T-helper 17 cell (primary cell): ENCODE results near the gene GSN. TPM values are rescaled to one million over a fixed set of nuclear protein-coding genes. Genes with fewer than 3 reads are reported as not detected.
A peak's percentile ranks its signal among the peaks of the same experiment; 100 is the strongest.
"Not testable (repeated sequence)": the region's sequence is repeated elsewhere in the genome, so short reads cannot be mapped to it uniquely, and the experiment has no call there.

Source experiments
- ATAC-seq: fragments of 150-1000 bp; cut with Tn5 transposase; 2 replicates; pipeline ENCODE4 v1.10.0; 2021; ENCODE audit warnings: mild to moderate bottlenecking, moderate library complexity
- DNase-seq, 3 donors: peaks; one replicate each; pipeline versions ENCODE4 v3.0.0 to v3.0.0-alpha.2; 2020 to 2021
- H3K9me3 ChIP-seq: one replicate; pipeline ENCODE4 v1.7.0; 2013; ENCODE audit warnings: low read length, mild to moderate bottlenecking; ENCODE audit not compliant: control insufficient read depth, poor library complexity, severe bottlenecking
- H3K27ac Mint-ChIP-seq: one replicate; pipeline ENCODE4 v1.8.0; 2022; ENCODE audit warnings: mild to moderate bottlenecking, moderate library complexity, mixed read lengths
- H3K27me3 Mint-ChIP-seq: one replicate; pipeline ENCODE4 v1.8.0; 2022; ENCODE audit warnings: mixed read lengths
- H3K36me3 Mint-ChIP-seq: one replicate; pipeline ENCODE4 v1.8.0; 2022; ENCODE audit warnings: low read depth, mixed read lengths
- H3K4me1 Mint-ChIP-seq: one replicate; pipeline ENCODE4 v1.8.0; 2022; ENCODE audit warnings: mild to moderate bottlenecking, mixed read lengths
- H3K4me3 Mint-ChIP-seq: one replicate; pipeline ENCODE4 v1.8.0; 2022; ENCODE audit warnings: mild to moderate bottlenecking, moderate library complexity, mixed read lengths
- total RNA-seq, 4 donors: library from RNA in 2 of 4; stranded (reverse) in 2 of 4; gene quantifications; one replicate each; pipeline ENCODE4 v1.2.3 and lab custom pipeline; 2022 to 2026

GSN gene
- total RNA-seq, 2 donors from 2014 or later, result 5.4 to 29.6 TPM

DNA sequence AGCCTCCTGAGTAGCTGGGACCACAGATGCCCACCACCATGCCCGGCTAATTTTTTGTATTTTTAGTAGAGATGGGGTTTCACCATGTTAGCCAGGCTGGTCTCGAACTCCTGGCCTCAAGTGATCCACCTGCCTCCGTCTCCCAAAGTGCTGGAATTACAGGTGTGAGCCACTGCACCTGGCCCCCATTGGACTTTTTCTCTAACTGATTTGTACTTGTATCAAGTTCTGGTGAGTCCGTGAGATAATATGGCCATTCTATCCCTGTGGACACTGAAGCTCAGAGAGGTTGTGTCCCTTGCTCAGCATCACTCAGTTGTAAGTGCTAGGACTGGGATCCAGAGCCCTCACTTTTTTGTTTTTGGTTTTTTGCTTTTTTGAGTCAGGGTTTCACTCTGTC is 23.6 kb downstream of the GSN start:
- not testable (repeated sequence) for H3K4me1 Mint-ChIP-seq, H3K4me3 Mint-ChIP-seq, H3K9me3 ChIP-seq, DNase-seq, ATAC-seq, H3K27me3 Mint-ChIP-seq, H3K27ac Mint-ChIP-seq, H3K36me3 Mint-ChIP-seq

DNA sequence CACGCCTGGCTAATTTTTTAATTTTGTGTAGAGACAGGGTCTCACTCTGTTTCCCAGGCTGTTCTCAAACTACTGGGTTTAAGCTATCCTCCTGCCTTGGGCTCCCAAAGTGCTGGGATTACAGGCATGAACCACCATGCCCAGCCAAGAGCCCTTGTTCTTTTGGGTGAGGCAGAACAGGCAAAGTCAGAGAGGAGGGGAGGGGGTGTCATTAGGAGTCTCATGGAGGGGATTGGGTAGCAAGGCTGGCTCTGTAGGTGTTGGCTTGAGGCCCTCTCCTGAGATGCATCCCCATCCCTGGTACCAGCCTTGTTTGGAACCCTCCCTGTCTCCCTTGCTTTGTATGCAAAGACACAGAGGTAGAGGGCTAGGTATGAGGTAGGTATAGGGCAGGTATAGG is 24.1 kb downstream of the GSN start:
- DNase-seq (no peak), ATAC-seq (no peak)
- Mint-ChIP-seq H3K27ac (no peak overlapping the region), H3K27me3 (peaks cover 5% of the 10 kb centered on the region), H3K4me1 (no peaks in the 10 kb centered on the region), H3K4me3 (no peak overlapping the region), H3K36me3 (peaks cover 2% of the 10 kb centered on the region)
- no peaks in the 10 kb centered on the region for H3K9me3 ChIP-seq

DNA sequence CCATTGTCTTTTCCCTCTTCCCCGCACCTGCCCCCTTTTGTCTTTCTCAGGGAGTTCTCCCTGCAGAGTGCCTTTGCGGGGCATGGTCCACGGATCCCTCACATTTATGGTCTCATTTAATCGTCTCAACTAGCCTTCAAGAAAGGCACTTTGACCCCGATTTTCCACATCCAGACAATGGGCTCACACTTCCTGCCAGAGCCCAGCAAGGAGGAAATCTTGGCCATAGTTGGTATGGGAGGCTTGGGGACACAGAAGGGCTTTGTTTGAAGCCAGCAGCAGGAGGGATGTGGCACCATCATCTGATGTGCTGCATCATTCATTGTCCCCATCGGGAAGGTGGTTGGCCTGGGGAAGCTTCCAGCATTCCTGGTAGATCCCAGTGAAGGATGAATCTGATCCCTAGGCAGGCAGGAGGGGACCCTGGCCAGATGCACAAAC is 24.9 kb downstream of the GSN start:
- no peaks in the 10 kb centered on the region for H3K9me3 ChIP-seq
- DNase-seq (no peak), ATAC-seq (no peak)
- Mint-ChIP-seq H3K4me1 (no peaks in the 10 kb centered on the region), H3K27me3 (peaks cover 9% of the 10 kb centered on the region), H3K4me3 (no peak overlapping the region), H3K36me3 (peaks cover 2% of the 10 kb centered on the region), H3K27ac (no peak overlapping the region)

DNA sequence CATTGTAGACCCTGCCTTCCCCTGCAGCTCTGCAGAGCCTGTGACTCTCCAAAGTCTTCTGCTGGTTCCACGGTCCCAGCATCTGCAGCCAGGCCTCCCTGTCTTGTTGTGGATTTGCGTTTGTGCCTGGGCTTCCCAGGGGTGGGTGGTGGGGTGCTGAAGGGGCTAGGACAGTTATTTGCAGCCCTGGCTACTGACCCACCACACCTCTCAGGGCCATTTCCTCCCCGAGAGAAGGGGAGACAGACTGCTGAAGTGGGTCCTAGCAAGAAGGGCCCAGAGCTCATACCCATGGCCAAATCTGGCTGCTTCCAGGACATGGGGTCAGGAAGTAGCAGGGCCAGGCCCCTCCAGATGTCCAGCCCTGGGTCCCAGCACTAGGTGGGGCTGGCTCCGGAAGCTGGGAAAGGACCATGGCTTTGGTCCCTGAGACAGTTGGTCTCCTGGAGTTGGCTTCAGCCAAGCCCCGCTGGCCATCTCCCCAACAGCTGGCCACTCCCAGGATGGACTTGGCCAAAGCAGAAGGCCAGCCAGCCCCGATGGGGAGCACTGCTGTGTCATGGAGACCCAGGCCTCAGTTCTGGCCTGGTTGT is 26.3 kb downstream of the GSN start:
- DNase-seq, result no peak
- no peaks in the 10 kb centered on the region for H3K9me3 ChIP-seq
- Mint-ChIP-seq H3K4me3 (no peak overlapping the region), H3K36me3 (peaks cover 4% of the 10 kb centered on the region), H3K27me3 (peaks cover 18% of the 10 kb centered on the region), H3K27ac (no peak overlapping the region), H3K4me1 (peaks cover 8% of the 10 kb centered on the region)
- no peak for ATAC-seq

DNA sequence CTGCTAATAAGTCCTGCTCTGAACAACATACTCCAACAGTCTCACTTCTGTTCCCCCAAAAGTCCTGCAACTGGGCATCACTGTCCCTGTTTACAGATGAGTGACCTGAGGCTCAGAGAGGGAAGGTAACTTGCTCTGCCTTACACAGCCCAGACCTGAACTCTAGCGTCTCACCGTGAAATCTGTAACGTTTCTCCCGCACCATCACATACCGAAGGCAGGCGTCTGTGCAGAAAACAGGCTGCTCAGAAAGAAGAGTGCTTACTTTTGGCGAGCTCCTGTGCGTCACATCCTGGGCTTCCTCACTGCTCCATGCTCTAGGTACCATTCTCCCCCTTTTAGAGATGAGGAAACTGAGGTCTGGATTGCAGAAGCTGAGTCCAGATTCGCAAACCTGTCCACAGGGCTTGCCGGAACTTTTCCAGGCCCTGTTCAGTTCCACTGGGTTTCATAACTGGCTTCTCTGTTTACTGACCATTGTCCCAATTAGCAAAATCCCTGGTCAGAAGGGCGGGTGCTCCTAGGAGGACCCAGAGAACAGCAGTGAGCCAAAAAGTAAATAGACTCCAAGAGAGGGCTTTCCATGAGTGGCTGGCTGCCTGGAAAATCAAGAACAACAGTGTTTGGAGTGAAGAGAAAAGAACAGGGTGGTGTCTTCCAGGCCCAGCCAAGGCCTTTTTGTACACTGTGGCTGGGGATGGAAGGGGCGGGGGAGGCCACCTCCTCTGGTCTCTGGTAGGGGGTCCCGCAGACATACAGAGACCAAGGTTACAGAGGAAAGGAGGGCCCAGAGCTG is 27.1 kb downstream of the GSN start:
- Mint-ChIP-seq H3K4me3 (no peak overlapping the region), H3K4me1 (peaks cover 10% of the 10 kb centered on the region), H3K36me3 (peaks cover 6% of the 10 kb centered on the region), H3K27ac (no peak overlapping the region), H3K27me3 (peaks cover 21% of the 10 kb centered on the region)
- H3K9me3 ChIP-seq, result no peaks in the 10 kb centered on the region
- DNase-seq (no peak), ATAC-seq (no peak)

DNA sequence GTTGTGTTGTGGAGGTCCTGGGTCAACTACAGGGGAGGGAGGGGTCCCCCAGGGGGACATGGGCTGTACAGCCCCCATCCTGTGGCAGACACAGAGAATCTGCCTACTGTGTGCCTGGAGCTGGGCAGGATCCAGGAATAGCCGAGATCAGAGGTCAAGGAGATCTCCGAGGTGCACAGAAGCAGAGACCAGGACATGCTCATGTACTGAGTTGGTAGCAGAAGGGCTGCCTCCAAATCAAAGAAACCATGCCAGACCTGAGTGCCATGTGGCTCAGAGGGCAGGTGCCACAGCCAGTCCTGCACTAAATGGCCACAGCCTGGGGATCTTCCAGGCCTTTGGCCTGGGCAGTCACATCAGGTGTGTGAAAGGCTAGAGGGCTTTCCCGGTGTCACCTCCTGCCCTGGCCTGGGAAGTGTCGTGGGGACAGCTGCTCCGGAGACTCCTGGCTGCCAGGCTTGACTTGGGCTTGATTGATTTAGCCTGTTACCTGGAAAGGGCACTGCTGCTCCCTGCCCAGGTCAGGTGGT is 27.8 kb downstream of the GSN start:
- no peak for ATAC-seq
- Mint-ChIP-seq H3K36me3 (peaks cover 11% of the 10 kb centered on the region), H3K27me3 (peaks cover 27% of the 10 kb centered on the region)

DNA sequence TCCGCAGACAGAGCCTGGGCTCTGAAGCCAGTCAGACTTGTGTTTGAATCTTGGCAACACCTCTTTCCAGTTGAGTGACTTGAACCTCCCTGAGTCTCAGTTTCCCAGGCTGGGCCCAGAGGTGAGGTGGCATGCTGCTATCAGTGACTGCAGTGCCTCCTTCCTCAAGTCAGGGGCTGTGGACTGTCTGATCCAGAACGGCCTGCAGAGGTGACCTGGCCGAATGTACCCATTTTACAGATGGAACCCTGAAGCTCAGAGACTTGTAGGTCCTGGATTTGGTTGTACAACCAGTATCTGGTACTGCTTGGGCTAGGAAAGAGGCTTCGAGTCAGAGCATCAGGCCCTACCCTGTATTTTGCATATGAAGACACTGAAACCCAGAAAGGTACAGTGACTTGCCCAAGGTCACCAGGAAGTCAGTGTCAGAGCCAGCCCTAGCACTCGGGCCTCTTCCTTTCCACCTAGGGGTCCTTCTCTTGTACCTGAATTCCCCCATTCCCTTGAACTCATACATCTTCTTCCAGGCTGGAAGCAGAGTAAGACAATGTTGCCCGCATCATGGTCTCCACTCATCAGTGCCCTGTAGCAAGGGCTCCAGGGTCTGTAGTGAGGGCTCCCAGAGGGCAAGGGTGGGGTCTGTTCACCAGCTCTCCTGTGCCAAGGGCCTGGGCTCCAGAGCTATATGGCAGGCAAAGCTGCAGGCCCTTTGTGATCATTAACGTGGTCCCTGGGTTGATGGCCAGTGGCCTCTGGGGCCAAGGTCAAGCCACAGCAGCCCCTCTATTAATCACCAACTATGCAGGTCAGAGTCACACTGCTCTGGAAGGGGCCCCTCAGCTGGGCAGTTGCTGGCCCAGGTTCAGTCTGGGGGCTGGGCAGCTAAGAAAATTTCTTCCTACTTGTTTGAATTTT is 28.5 kb downstream of the GSN start:
- Mint-ChIP-seq H3K4me3 (no peak overlapping the region), H3K27me3 (peaks cover 28% of the 10 kb centered on the region), H3K4me1 (peaks cover 16% of the 10 kb centered on the region), H3K27ac (no peak overlapping the region), H3K36me3 (peaks cover 11% of the 10 kb centered on the region)
- DNase-seq, result no peak
- H3K9me3 ChIP-seq, result no peaks in the 10 kb centered on the region
- ATAC-seq, result no peak

More for the DNA sequence above, 27.8 kb downstream of the GSN start:
- Mint-ChIP-seq H3K4me1 (peaks cover 16% of the 10 kb centered on the region), H3K27ac (no peak overlapping the region), H3K4me3 (no peak overlapping the region)
- H3K9me3 ChIP-seq, result no peaks in the 10 kb centered on the region
- no peak for DNase-seq

DNA sequence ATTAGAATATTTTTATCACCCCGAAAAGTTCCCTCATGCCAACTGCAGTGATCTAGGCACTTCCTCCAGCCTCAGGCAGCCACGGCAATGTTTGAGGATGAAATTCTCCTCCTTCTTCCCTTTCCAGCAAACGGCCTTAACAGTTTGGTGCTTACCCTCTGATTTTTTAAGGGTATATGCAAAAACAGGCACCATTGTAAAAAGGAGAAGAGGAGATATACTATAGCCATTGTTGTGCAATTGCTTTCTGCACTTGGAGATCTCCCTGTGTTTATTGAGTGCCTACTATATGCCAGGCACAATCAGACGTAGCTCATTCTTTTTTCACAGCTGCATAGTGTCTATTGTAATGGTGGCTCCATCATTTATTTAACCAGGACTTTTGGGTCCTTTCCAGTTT is 29.4 kb downstream of the GSN start:
- no peak overlapping the region for H3K4me3 Mint-ChIP-seq
- H3K9me3 ChIP-seq, result no peaks in the 10 kb centered on the region
- H3K27me3 Mint-ChIP-seq, result peaks cover 28% of the 10 kb centered on the region
- no peak overlapping the region for H3K27ac Mint-ChIP-seq
- peaks cover 16% of the 10 kb centered on the region for H3K4me1 Mint-ChIP-seq
- H3K36me3 Mint-ChIP-seq, result peaks cover 11% of the 10 kb centered on the region
- DNase-seq (no peak), ATAC-seq (no peak)

DNA sequence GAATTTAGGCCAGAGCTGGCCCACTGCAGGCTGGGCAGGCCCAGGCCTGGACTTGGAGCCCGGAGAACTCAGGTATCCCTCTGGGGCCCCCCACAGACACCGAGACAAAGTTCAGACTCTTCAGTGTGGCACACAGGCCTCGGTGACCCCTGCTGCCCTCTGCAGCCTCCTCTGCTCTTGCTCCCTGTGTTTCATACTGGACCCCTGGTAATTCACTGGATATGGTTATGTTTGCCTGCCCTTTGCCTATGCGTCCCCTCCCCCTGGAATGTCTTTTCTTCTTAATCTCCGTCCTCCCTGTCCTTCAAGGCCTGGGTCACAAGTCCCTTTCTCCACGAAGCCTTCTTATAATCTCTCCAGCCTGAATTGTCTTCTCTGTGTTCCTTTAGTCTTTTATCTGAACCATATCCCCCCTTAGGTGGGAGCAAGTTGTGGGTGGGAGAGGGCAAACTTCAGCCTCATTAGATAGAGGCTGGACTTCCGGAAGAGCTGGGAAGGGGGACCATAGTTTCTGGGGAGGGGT is 30.1 kb downstream of the GSN start:
- Mint-ChIP-seq H3K4me1 (peaks cover 16% of the 10 kb centered on the region), H3K36me3 (peaks cover 11% of the 10 kb centered on the region), H3K4me3 (peak overlapping the region; percentile 75), H3K27ac (peak overlapping the region; percentile 45), H3K27me3 (peaks cover 28% of the 10 kb centered on the region)
- ATAC-seq (no peak), DNase-seq (no peak)
- no peaks in the 10 kb centered on the region for H3K9me3 ChIP-seq

DNA sequence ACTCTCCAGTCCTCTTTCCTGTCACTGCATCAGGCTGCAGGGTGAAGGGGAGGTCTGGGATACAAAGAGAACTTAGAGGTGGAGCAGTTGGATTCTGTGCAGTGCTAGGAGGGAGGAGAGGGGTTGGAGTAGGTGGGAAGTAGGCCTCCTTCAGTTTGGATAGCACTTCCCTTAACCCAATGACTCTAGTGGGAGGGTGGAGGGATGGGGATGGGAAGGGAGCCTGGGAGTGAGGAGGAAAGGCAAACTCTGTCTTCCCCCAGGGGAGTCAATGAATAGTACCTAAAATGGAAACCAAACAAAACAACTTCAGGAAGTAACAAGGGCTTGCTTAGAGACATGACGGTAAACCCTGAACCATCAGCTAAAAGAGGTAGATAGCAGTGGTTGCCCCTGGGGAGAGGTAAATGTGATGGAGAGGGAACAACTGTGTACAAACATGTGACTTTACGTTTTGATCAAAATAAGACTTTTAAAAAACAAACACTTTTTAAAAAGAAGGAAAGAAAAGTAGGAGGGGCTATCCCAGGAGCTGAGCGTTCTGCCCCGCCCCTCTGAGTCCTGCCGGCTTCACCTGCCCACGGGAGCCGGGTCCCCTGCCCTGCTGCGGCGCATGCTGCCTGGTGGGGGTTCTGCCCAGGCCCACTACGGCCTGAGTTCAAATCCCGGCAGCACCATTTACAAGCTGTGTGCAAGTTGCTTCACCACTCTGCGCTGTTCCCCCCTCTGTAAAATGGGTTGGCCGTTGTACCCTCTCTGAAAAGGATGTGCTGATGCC is 30.9 kb downstream of the GSN start:
- Mint-ChIP-seq H3K27ac (peak overlapping the region; percentile 45), H3K4me1 (peaks cover 16% of the 10 kb centered on the region), H3K27me3 (peaks cover 28% of the 10 kb centered on the region), H3K4me3 (peak overlapping the region; percentile 75), H3K36me3 (peaks cover 11% of the 10 kb centered on the region)
- DNase-seq, result no peak
- ATAC-seq, result peak; percentile 20
- no peaks in the 10 kb centered on the region for H3K9me3 ChIP-seq

DNA sequence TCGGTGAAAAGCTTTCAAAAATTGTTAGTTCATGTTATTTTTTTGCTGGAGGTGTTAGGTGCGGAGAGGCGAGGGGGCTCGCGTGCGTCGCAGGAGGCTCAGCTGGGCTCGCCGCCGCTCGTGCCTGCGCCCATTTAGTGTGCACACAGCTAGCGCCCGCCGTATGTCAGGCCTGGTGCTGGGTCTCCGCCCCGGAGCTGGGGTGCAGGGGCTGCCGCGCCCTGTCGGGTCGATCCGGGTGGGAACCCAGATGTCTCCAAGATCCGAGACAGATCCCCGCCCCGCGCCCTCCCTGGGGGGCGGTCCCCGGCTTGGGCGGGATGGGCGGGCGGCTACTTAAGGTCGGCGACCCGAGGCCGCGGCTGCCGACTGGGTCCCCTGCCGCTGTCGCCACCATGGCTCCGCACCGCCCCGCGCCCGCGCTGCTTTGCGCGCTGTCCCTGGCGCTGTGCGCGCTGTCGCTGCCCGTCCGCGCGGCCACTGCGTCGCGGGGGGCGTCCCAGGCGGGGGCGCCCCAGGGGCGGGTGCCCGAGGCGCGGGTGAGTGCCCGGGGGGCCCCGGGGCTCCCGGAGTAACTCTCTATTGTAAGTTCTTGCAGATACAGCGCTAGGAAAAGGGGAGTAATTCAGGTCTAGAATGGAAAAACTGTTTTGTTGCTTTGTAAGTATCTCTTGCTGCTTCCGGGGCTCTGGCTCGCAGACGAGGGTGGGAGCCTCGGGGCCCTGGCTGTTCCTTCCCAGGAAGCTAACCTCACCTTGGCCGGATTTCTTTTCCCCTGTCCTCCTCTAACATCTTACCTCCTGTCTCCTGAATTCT is 31.7 kb downstream of the GSN start:
- H3K36me3 Mint-ChIP-seq, result peaks cover 11% of the 10 kb centered on the region
- peaks cover 28% of the 10 kb centered on the region for H3K27me3 Mint-ChIP-seq
- peak; percentile 63 for ATAC-seq
- H3K9me3 ChIP-seq, result no peaks in the 10 kb centered on the region
- peak overlapping the region; percentile 94 for H3K4me3 Mint-ChIP-seq
- peak overlapping the region; percentile 67 for H3K27ac Mint-ChIP-seq
- DNase-seq, result no peak
- peaks cover 16% of the 10 kb centered on the region for H3K4me1 Mint-ChIP-seq
